Right renal pelvis (tissue), 4 donors: ENCODE data around the gene ZNF750. TPM values are rescaled to one million over a fixed set of nuclear protein-coding genes. Genes with fewer than 3 reads are reported as not detected.

Experiments used
- DNase-seq, 4 donors: peaks; one replicate each; pipeline ENCODE4 v3.0.0-alpha.2; 2013; ENCODE audit warnings: low read depth in 4 of 4, low spot score in 3 of 4, missing footprints in 1 of 4
- polyA plus RNA-seq, 4 donors: library from polyadenylated mRNA; unstranded; fragments of 120-200 nt; gene quantifications; one replicate each; pipeline ENCODE4 v1.2.1, GENCODE V29; 2013; ENCODE audit not compliant: insufficient read length in 4 of 4

ZNF750 gene
- polyA plus RNA-seq, 4 donors: 0.97 to 2.6 (median 1.8) TPM

DNA sequence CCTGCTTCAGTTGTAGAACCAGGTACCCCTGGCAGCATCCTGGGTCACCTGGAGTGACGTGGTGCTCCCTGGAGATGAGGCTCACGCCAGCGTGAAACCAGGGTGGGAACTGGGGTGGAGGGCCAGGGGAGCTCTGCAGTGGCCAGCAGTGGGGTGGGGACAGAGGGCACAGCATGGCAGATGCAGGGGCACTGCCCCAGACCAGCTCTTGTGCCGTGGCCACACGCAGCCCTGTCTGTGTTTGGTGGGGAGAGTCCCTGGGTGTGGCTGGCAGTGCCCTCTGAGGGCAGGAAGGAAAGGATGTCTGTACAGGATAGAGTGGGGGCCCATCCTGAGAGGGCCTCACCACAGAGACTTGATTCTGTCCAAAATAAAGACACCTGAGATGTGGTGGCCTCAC, 24.5 kb downstream of the ZNF750 start:
- no peak for DNase-seq

DNA sequence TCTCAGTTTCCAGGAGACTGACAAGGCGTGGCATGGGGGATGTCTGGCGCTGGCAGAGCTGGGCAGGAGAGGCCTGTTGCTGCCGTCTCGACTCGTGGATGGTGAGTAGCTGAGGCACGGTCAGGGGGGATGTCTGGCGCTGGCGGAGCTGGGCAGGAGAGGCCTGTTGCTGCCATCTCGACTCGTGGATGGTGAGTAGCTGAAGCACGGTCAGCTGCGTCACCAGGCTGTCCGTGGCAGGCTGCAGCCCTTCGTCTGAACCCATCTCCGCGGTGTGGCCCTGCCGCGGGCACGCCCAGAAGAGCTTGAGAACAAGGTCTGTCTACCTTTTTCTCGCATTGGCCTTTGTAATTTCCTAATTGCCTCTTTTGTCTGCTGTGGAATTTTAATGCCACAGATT, 25.0 kb downstream of the ZNF750 start:
- DNase-seq: no peak

DNA sequence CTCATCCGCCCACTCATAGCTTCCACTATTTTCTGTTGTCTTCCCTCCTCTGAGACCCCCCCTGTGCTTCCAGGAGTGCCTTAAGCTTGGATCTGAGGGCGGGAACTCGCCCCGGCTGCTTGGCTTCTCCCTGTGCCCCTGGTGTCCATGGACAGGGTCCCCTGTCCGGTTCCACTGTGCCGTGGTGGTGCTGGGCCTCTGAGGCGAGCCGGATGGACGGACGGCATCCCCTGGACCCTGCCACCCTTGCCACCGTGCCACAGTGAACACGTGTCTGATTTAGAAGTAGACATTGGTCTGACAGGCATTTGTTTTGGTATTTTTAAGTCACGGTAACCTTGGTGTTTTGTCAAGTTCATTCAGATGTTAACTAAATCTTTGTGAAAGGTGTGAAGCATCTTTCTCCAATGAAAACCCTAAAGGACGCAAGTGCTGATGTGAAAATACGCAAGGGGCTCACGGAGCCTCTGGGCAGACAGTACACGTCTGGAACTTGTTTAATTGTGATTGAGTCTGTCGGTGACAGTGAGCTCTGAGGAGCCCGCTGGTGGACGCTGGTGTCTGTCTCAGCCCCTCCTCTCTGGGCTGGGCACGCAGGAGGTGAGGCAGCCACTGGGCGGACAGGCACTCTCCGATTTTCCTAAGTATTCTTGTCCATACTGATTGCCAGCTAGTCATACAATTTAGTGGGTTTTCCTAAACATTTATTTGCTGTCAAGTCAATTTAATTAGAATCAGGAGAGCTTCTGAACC, 26.3 kb downstream of the ZNF750 start:
- no peak for DNase-seq

DNA sequence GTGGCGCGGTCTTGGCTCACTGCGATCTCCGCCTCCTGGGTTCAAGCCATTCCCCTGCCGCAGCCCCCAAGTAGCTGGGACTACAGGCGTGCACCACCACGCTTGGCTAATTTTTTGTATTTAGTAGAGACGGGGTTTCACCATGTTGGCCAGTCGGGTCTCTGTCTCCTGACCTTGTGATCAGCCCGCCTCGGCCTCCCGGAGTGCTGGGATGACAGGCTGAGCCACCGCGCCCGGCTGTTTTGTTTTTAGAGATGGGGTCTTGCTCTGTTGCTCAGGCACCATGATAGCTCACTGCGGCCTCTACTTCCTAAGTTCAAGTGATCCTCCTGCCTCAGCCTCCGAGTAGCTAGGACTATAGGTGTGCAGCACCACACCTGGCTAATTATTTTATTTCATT, 27.2 kb downstream of the ZNF750 start:
- no peak for DNase-seq

DNA sequence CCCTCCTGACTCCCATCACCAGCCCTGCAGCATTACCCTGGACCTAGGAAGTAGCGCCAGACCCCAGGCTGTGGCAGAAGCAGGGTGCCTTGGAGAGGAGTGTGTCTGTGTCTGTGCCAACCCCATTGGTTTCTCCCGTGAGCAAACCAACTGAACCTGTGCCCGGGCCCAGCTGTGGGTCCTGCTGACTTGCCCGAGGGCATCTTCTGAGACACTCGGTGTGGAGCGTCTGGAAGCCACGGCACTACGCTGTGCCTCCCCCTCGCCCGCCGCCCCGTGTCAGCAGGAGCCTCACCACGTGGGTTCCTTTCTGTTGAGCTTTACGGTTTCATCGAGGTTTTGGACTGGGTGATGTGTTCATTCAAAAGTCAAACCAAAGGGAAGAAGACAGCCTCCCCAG, 27.8 kb downstream of the ZNF750 start:
- no peak for DNase-seq

DNA sequence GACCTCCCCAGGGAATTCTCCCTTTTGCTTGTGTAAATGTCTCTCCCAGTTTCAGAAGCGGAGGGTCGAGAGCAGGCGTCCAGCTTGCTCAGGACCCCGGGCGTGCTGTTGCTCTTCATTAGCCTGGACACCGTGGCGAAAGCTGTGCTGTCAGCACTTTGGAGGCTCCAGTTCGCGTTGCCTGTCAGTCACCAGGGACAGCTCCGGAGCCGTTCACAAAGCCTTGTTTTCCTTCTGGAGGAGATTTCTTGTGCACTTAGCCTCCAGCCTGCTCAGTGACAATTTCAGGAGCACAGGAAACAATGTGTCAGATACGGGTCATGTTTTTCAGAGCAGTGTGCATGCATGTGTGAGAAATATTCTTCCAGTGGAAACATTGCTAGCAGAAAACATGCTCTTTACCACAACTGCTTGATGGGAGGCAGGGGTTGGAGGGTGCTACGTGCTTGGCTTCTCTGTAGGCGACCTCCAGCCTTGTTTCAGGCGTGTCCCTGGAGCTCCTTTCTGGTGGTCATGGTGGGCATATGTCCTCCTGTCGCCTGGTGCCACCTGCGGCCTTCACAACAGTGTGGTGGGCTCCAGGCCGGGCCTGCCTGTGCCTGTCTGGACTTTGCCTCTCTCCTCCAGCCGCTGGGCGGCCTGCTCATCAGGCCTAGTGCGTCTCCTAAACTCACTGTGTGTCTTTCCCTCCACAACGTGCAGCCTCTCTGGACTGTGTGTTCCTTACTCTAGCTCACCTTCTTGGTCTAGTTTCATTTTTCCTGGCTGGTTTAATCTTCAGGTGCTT, 29.0 kb downstream of the ZNF750 start:
- no peak for DNase-seq

DNA sequence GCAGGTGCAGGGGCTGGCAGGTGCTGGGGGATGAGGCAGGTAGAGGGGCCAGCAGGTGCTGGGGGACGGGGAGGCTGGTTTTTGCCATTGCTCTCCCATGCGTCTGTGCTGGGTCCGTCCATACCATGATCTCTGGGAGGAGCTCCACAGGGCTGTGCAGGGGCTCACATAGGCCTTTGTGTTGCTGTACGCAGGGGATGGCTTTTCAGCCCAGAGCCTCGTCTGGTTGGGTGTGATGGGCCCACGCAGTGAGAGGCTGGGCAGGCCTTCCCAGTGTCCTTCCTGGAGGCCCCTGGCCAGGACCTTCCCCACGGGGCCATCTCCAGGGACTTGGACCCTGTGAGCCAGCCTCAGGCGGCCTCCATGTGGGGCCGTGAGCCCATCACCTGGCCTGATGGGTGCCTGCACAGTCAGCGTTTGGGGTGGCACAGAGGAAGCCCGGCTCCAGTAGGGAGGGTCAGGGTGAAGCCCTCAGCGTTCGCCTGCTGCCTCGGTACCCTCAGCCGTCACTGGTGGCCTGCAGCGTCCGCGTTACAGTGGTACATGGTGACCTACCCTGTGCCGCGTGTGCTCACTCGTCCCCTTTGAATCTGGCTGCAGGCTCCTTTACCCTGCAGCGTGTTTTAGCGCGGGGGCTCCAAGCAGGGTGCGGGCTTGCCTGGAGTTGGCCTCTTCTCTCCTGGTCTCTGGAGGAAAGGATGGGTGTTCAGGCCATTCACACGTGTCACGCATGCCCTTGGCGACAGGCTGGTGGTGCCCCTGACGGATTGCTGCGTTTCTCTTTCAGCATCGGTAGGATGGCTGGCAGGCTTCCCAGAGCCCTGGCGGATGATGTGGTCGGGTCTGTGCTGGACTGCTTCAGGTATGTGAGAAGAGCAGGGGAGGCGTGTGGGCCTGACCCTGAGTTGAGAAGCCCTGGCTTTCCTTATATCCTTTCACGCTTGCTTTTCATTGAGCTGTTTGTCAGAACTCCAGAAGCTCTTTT, 30.6 kb downstream of the ZNF750 start:
- DNase-seq: no peak

DNA sequence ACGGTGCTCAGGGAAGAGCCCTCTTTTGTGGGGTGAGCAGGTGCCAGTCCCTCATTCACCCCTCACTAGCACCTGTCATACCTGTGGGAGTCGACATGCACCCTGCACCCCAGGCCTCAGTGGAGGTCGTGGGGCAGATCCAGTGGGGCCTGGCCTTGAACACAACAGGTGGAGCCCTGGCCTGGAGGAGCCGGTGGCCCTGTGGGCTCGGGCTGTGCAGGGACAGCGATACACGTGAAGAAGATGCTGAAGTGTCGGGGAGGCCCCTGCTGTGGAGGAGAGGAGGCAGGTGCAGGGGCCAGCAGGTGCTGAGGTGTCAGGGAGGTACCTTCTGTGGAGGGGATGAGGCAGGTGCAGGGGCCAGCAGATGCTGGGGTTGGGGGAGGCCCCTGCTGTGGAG, 31.8 kb downstream of the ZNF750 start:
- no peak for DNase-seq

DNA sequence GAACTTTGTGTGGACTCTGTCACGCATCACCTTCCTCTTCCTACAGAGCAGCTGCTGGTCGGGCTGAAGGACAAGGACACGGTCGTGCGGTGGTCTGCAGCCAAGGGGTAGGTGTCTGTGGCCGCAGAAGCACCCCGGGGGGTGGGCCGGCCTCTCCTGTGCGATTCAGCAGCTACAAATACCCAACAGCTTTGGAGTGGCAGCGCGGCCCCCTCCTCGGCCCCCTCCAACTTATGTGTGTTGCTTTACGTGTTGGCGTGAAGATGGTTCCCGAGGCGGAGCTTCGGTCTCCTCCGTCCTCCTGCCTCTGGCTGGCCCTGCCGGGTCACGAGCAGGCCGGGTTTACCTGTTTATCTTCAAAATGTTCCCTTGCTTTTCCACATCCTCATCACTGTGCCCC, 32.3 kb downstream of the ZNF750 start:
- no peak for DNase-seq

DNA sequence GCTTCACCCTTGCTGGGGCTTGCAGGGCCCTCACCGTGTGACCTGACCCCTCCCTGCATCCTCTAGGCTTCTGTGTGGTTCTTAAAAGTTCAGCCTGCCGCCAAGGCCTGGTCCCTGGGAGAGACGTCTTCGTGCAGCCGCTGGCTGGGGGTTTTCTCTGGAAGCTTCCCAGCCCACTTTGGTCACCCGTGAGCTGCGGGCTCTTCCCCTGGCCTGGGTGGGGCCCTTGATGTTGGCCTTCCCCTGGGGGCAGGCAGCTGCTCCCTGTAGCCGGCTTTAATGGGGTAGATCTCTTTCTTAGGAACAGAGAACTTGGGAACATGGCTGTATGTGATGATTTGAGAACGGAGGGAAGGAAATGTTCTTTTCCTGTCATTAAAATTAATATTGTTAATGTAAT, 32.7 kb downstream of the ZNF750 start:
- no peak for DNase-seq

DNA sequence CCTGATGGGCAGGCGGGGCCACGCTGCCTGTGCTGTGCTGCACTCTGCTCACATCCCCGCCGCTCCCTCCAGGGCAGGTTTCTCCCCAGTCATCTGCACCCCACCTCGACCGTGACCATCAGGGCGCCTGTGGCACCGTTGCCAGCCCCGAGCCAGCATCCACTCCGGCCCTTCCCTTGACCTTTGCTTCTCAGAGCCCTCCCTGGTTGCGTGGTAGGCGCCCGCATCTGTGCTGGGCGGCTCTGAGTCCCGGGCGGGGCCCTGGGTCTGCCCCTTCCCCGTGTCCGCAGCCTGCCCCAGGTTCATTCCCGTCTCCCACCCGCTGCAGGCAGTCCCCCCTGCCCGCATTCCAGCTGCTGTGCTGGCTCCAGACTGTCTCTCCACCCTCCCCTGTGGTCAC, 33.2 kb downstream of the ZNF750 start:
- no peak for DNase-seq

DNA sequence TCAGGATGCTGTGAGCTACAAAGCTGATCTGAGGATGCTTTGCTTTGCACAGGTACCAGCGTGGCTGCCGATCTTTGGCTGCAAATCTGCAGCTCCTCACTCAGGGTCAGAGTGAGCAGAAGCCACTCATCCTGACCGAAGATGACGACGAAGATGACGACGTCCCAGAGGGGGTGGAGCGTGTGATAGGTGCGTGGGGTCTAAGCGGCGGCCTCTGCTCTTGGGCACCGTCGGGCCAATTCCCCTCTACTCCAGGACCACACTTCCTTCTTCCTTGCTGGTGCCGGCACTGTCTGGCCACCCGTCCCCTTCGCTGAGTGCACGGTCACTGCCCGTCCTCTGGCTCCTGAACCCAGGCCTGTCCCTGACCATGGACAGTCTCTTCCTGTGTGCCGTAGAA, 34.0 kb downstream of the ZNF750 start:
- no peak for DNase-seq

DNA sequence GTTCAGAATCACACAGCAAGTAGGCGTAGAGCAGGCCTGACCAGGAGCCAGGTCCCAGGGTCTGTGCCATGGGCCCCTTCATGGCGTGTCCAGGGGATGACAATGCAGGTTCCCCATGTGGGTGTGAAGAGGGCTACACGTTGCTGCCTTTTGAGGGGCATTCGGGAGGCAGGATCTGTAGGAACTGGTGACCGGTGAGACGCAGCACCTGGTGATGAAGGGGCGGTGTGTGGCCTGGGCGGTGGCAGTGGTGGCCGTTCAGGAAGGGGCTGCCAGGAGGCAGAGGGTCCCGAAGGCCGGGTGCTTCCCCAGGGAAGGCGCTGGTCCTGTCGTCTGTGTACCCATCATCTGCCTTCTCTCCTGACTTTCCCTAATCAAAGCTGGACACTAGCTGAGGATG, 34.6 kb downstream of the ZNF750 start:
- no peak for DNase-seq

DNA sequence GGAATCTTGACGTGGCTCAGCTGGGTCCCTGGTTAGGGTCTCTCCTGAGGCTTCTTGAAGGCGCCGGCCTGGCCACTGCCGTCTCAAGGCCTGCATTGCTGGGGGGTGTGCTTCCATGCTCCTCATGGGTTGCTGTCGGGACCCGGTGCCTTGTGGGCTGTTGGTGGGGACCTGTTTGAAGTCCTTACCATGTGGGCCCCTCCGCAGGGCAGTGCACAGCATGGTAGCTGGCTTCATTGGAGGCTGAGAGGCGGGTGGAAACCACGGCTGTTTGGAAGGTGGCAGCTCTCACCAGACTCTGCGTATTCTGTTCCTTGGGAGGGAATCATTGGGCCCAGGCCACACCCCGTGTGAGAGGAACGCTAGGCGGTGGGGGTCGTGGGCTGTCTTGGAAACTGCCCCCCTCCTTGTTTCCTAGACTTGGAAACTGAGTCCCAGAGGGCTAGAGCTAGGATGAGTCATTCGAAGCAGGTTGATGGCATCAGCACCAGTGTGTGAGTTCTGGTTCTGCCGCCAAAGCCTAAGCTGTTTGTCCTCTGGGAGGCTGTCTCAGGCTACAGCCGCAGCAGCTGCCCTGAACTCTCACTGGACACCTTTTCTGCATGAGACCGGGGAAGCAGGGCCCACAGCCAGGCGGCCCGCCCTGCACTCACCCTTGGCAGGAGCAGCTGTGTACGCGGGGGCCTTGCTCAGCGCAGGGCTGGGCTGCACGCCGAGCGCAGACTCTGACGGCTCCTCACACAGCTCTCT, 35.2 kb downstream of the ZNF750 start:
- no peak for DNase-seq

DNA sequence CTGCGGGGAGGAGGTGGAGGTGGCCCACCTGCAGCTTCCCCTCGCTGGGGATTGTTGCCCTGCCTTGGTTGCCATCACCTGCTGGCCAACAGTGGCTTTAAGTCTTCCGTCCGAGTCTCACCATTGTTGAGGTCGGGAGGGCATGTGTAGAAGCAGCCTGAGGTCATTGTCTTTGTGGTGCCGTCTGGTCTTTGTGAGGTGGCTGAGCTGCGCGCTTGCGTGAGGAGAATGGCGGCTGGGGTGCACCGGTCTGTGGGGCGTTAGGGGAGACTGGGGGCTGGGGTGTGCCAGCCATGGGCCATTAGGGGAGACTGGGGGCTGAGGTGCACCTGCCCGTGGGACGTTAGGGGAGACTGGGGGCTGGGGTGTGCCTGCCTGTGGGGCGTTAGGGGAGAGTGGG, 36.2 kb downstream of the ZNF750 start:
- DNase-seq: no peak

DNA sequence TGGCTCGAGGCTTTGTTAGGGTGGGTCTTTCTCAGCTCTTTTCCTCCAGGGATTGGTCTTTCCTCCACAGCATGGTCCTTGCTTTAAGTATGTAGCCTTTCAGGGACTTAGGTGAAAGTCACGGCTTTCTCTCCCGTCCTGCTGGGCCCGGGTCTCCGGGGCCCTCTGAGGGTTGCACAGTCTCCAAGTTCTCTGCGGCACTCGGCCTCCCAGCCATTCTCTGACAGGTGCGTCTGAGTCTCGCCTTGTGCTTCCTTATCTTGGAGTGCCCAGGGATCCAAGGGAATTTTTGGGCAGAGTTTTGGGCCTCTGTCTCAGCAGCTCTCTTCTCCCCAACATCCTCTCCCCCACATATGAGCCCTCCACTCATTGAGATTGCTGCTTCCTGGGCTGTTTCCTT, 36.6 kb downstream of the ZNF750 start:
- no peak for DNase-seq

DNA sequence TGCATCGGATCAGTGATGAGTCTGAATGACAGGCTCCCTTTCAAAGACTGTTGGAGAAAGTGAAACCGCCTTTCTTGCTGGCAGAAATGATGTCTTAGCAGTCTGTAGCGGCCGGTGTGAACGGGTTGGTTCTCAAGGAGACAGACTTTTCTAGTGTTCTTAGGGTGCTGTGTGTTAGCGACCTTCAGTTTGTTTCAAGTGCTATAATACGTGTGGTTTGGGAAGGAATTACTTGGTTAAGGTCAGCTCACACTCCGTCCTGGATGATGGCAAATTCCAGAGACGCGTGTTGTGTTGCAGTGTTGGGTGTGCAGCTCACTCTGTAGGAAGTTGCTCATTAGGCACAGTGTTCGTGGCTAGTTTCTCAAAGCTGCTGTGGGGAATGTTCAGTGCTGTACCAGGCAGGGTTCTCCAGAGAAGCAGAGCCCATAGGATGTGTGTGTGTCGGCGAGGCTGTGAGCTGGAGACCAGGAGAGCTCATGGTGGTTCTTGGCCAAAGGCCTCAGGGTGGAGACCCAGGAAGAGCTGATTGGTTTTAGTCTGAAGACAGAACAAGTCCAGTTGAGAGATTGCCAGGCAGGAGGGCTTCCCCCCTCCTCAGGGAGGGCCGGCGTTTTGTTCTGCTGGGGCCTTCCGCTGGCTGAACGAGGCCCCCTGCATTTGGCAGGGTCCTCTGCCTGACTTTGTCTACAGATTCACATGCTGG, 37.6 kb downstream of the ZNF750 start:
- no peak for DNase-seq

DNA sequence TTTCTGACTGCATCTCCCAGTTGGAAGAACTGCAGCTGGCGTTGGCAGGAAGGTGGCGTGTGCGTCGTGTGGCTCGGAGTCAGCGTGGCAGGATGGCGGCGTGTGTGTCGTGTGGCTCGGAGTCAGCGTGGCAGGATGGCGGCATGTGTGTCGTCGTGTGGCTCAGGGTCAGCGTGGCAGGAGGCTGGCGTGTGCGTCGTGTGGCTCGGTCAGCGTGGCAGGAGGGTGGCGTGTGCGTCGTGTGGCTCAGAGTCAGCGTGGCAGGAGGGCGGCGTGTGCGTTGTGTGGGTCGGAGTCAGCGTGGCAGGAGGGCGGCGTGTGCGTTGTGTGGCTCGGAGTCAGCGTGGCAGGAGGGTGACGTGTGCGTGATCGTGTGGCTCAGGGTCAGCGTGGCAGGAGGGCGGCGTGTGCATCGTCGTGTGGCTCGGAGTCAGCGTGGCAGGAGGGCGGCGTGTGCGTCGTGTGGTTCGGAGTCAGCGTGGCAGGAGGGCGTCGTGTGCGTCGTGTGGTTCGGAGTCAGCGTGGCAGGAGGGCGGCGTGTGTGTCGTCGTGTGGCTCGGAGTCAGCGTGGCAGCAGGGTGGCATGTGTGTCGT, 38.3 kb downstream of the ZNF750 start:
- no peak for DNase-seq

DNA sequence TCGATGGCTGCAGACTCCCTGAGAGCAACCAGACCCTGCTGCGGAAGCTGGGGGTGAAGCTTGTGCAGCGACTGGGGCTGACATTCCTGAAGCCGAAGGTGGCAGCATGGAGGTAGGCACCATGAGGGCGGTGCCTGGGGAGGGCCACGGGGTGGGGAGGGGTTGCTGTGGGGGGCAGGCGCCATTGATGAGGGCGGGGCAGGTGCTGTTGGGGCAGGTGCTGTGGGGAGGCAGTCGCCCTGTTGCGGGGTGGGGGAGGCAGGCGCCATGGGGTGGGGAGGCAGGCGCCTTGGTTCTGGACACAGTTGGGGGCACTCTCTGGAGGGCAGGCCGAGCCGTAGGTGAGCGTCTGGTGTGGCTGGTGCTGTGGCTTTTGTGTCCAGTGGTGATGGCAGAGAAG, 38.9 kb downstream of the ZNF750 start:
- DNase-seq: no peak
